Measurements from ENCODE around the gene PA2G4.

PA2G4 gene

GRCh38 chr12:56120158-56120846 lies 15.9 kb downstream of the PA2G4 start:
- peaks cover 25% of the 10 kb centered on the region for H3K36me3 ChIP-seq (replicated peaks)
- in situ Hi-C loops (cut with MboI; ENCODE audit: low sequenced_read_pairs), result loop anchor here (25.0 kb wide), 1 partner anchor 1833 kb away; the partner anchor contains the start of genes CBX5 and HNRNPA1
- H3K27me3 ChIP-seq (ENCODE audit: low read depth), result no peaks in the 10 kb centered on the region
- no peaks in the 10 kb centered on the region for H3K9me3 ChIP-seq
- DNase-seq (ENCODE audit: low spot score in 2 of 2), result no peak
- H3K4me3 ChIP-seq, result no peak overlapping the region
- peaks cover 12% of the 10 kb centered on the region for H3K4me1 ChIP-seq

- no peak for DNase-seq (ENCODE audit: low spot score in 2 of 2)
- peaks cover 10% of the 10 kb centered on the region for H3K4me1 ChIP-seq
- H3K4me3 ChIP-seq, result no peak overlapping the region
- no peaks in the 10 kb centered on the region for H3K9me3 ChIP-seq
- no peaks in the 10 kb centered on the region for H3K27me3 ChIP-seq (ENCODE audit: low read depth)
- in situ Hi-C loops (cut with MboI; ENCODE audit: low sequenced_read_pairs), result loop anchor here (25.0 kb wide), 1 partner anchor 1834 kb away; the partner anchor contains the start of genes CBX5 and HNRNPA1
- H3K36me3 ChIP-seq (replicated peaks), result peaks cover 25% of the 10 kb centered on the region
These were observed 17.0 kb downstream of the PA2G4 start for GRCh38 chr12:56121204-56121870.

DNA sequence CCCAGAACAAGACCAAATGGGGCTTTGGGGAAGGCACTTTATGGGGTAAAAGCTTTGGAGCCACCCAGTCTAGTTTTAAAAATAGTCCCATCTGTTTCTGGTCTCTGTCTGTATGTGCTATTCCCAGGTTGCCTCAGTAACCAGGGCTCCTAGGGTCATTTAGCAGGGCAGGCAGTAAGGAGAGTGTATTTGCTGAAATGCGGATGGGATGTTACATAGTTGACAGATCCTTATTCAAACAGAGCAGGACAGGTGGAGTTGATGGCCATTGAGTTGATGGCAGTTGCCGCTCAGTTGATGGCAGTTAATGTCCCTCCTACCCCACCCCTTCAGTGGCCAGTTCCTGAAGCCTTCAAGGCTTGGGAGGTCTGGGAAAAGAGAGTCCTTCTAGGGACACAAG lies 18.3 kb downstream of the PA2G4 start:
- Histone ChIP-seq H3K9me3 (no peaks in the 10 kb centered on the region), H3K4me3 (no peak overlapping the region), H3K4me1 (peaks cover 20% of the 10 kb centered on the region), H3K27me3 (ENCODE audit: low read depth) (no peaks in the 10 kb centered on the region), H3K36me3 (replicated peaks) (peaks cover 14% of the 10 kb centered on the region)
- in situ Hi-C loops (cut with MboI; ENCODE audit: low sequenced_read_pairs), result loop anchor here (25.0 kb wide), 1 partner anchor 1835 kb away; the partner anchor contains the start of genes CBX5 and HNRNPA1
- DNase-seq (ENCODE audit: low spot score in 2 of 2), result no peak

GRCh38 chr12:56124133-56124532 lies 19.8 kb downstream of the PA2G4 start:
- H3K4me1 ChIP-seq, result peaks cover 18% of the 10 kb centered on the region
- in situ Hi-C loops (cut with MboI; ENCODE audit: low sequenced_read_pairs), result loop anchor here (25.0 kb wide), 1 partner anchor 1837 kb away; the partner anchor contains the start of genes CBX5 and HNRNPA1
- peaks cover 12% of the 10 kb centered on the region for H3K36me3 ChIP-seq (replicated peaks)
- H3K9me3 ChIP-seq, result no peaks in the 10 kb centered on the region
- H3K4me3 ChIP-seq, result no peak overlapping the region
- H3K27me3 ChIP-seq (ENCODE audit: low read depth), result no peaks in the 10 kb centered on the region
- DNase-seq (ENCODE audit: low spot score in 2 of 2), result no peak

GRCh38 chr12:56126732-56127239 lies 22.4 kb downstream of the PA2G4 start:
- in situ Hi-C loops (cut with MboI; ENCODE audit: low sequenced_read_pairs), result no loop called here
- H3K27me3 ChIP-seq (ENCODE audit: low read depth), result no peaks in the 10 kb centered on the region
- peaks cover 18% of the 10 kb centered on the region for H3K36me3 ChIP-seq (replicated peaks)
- no peaks in the 10 kb centered on the region for H3K9me3 ChIP-seq
- H3K4me1 ChIP-seq, result peaks cover 18% of the 10 kb centered on the region
- DNase-seq (ENCODE audit: low spot score in 2 of 2), result no peak
- no peak overlapping the region for H3K4me3 ChIP-seq

- Histone ChIP-seq H3K9me3 (no peaks in the 10 kb centered on the region), H3K4me1 (peaks cover 18% of the 10 kb centered on the region), H3K36me3 (replicated peaks) (peaks cover 25% of the 10 kb centered on the region), H3K4me3 (peak overlapping the region; percentile 22), H3K27me3 (ENCODE audit: low read depth) (no peaks in the 10 kb centered on the region)
- in situ Hi-C loops (cut with MboI; ENCODE audit: low sequenced_read_pairs), result no loop called here
- peak in 1 of 2 experiments; percentile 49 for DNase-seq (ENCODE audit: low spot score in 2 of 2)
These were observed 23.1 kb downstream of the PA2G4 start for GRCh38 chr12:56127485-56127887.

GRCh38 chr12:56127888-56128669 lies 23.7 kb downstream of the PA2G4 start, which contains the start of gene ESYT1:
ESYT1 (plus strand) TSS chr12:56128267; CDS start chr12:56128320, 53 bp downstream.
- peak; percentile 99 to 100 for DNase-seq (ENCODE audit: low spot score in 2 of 2)
- Histone ChIP-seq H3K9me3 (no peaks in the 10 kb centered on the region), H3K4me3 (peak within 1 kb of the TSS; percentile 62), H3K27me3 (ENCODE audit: low read depth) (no peaks in the 10 kb centered on the region), H3K36me3 (replicated peaks) (peaks cover 31% of the 10 kb centered on the region), H3K4me1 (peaks cover 18% of the 10 kb centered on the region)
- in situ Hi-C loops (cut with MboI; ENCODE audit: low sequenced_read_pairs), result no loop called here

DNA sequence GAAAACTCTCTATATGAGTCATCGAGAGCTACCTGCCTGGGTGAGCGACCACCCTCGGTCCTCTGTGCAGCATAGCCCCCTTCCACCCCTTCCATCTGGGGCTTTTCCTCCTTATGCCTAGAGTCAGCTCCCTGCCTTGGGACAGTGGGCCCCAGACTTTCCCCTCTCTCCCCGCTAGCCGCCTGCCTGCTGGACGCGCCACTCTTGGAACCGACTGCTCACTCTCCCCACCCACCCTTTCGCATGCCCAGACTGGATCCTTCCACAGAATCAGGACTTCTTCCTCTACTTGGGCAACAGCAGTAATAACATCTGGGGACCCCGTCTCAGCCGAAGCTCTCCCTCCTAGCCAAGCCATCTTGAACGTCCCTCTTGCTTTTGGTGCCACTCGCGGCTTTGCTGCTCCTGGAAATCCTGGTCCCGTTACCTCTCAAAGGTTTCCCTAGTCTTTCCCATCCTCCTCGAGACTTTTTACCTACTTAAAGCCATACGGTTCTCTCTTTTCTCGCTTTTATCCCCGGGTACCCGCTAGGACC lies 24.4 kb downstream of the PA2G4 start:
- peaks cover 18% of the 10 kb centered on the region for H3K4me1 ChIP-seq
- no peaks in the 10 kb centered on the region for H3K9me3 ChIP-seq
- H3K4me3 ChIP-seq, result peak overlapping the region; percentile 62
- peaks cover 37% of the 10 kb centered on the region for H3K36me3 ChIP-seq (replicated peaks)
- peak in 1 of 2 experiments; percentile 51 for DNase-seq (ENCODE audit: low spot score in 2 of 2)
- no peaks in the 10 kb centered on the region for H3K27me3 ChIP-seq (ENCODE audit: low read depth)
- in situ Hi-C loops (cut with MboI; ENCODE audit: low sequenced_read_pairs), result no loop called here

GRCh38 chr12:56129206-56129941 lies 25.0 kb downstream of the PA2G4 start:
- Histone ChIP-seq H3K27me3 (ENCODE audit: low read depth) (no peaks in the 10 kb centered on the region), H3K36me3 (replicated peaks) (peaks cover 44% of the 10 kb centered on the region), H3K9me3 (no peaks in the 10 kb centered on the region), H3K4me1 (peaks cover 18% of the 10 kb centered on the region), H3K4me3 (peak overlapping the region; percentile 62)
- in situ Hi-C loops (cut with MboI; ENCODE audit: low sequenced_read_pairs), result no loop called here
- peak; percentile 78 to 85 for DNase-seq (ENCODE audit: low spot score in 2 of 2)

DNA sequence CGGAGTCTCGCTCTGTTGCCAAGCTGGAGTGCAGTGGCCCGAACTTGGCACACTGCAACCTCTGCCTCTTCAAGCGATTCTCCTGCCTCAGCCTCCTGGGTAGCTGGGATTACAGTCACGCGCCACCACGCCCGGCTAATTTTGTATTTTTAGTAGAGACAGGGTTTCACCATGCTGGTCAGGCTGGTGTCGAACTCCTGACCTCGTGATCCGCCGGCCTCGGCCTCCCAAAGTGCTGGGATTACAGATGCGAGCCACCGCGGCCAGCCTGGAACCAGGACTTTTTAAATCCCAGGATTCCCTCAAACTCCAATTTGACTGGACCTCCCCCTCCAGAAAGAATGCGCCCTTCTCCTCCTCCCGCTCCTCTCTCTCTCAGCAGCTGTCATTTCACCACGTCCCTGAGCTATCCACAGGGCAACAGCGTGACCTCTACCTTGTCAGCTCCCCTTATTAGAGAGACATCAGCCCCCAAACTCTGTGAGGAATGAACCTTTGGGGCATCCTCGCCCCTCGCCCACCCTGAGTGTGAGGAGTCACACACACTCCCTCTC lies 25.7 kb downstream of the PA2G4 start:
- Histone ChIP-seq H3K4me3 (no peak overlapping the region), H3K4me1 (peaks cover 18% of the 10 kb centered on the region), H3K36me3 (replicated peaks) (peaks cover 50% of the 10 kb centered on the region), H3K27me3 (ENCODE audit: low read depth) (no peaks in the 10 kb centered on the region), H3K9me3 (no peaks in the 10 kb centered on the region)
- in situ Hi-C loops (cut with MboI; ENCODE audit: low sequenced_read_pairs), result no loop called here
- DNase-seq (ENCODE audit: low spot score in 2 of 2), result no peak

GRCh38 chr12:56130876-56131275 lies 26.5 kb downstream of the PA2G4 start:
- no peaks in the 10 kb centered on the region for H3K27me3 ChIP-seq (ENCODE audit: low read depth)
- peaks cover 18% of the 10 kb centered on the region for H3K4me1 ChIP-seq
- in situ Hi-C loops (cut with MboI; ENCODE audit: low sequenced_read_pairs), result no loop called here
- H3K4me3 ChIP-seq, result no peak overlapping the region
- no peaks in the 10 kb centered on the region for H3K9me3 ChIP-seq
- no peak for DNase-seq (ENCODE audit: low spot score in 2 of 2)
- peaks cover 56% of the 10 kb centered on the region for H3K36me3 ChIP-seq (replicated peaks)

GRCh38 chr12:56134897-56135296 lies 30.5 kb downstream of the PA2G4 start:
- Histone ChIP-seq H3K4me1 (peaks cover 2% of the 10 kb centered on the region; the same call in 1 of the 2 replicates), H3K36me3 (replicated peaks) (peaks cover 86% of the 10 kb centered on the region), H3K4me3 (no peak overlapping the region), H3K27me3 (ENCODE audit: low read depth) (no peaks in the 10 kb centered on the region), H3K9me3 (no peaks in the 10 kb centered on the region)
- in situ Hi-C loops (cut with MboI; ENCODE audit: low sequenced_read_pairs), result no loop called here
- no peak for DNase-seq (ENCODE audit: low spot score in 2 of 2)

Data from HAP-1 (cell line).